IMR-90 (cell line): ENCODE measurements around the gene ITGAX. TPM values are rescaled to one million over a fixed set of nuclear protein-coding genes. Genes with fewer than 3 reads are reported as not detected.

ENCODE experiments used
- ATAC-seq: fragments of 200-7000 bp; cut with Tn5 transposase; 2 replicates; pipeline ENCODE4 v1.9.1; 2020; ENCODE audit warnings: low read depth, mild to moderate bottlenecking, moderate library complexity
- BruUV-seq: library from RNA; stranded (reverse); fragments of 400-500 nt; replicated peaks from 2 replicates; lab custom pipeline; 2021; lab: Mats Ljungman, UMichigan
- CTCF ChIA-PET: fragments of 300-600 bp; formaldehyde crosslinking; extraction: SDS; loops from one replicate; lab custom pipeline; 2021; ENCODE audit warnings: antibody characterized with exemption; lab: Yijun Ruan, JAX
- POLR2A ChIA-PET: fragments of 300-600 bp; sonication (Branson Sonifier 250); formaldehyde crosslinking; loops from one replicate; lab custom pipeline; 2022; ENCODE audit warnings: antibody characterized with exemption; ENCODE audit not compliant: unreplicated experiment; lab: Charles Lee
- DNase-seq: peaks from one replicate; pipeline ENCODE4 v3.0.0; 2013
- H2AFZ ChIP-seq: replicated peaks from 2 replicates; pipeline ENCODE3; 2013; ENCODE audit warnings: low read length, mild to moderate bottlenecking; ENCODE audit not compliant: poor library complexity
- H2AK5ac ChIP-seq: 2 replicates; pipeline ENCODE4 v1.6.1; 2013; ENCODE audit warnings: low read depth, low read length, inconsistent platforms
- H2AK9ac ChIP-seq: replicated peaks from 2 replicates; pipeline ENCODE3; 2013; ENCODE audit warnings: mild to moderate bottlenecking, low read depth, low read length, moderate library complexity; ENCODE audit not compliant: poor library complexity
- H2BK120ac ChIP-seq: 2 replicates; pipeline ENCODE4 v1.6.1; 2013; ENCODE audit warnings: low read depth, low read length, inconsistent platforms
- H2BK15ac ChIP-seq: 3 replicates; pipeline ENCODE4 v1.6.1; 2013; ENCODE audit warnings: low read depth, low read length, inconsistent platforms
- H2BK20ac ChIP-seq: 2 replicates; pipeline ENCODE4 v1.6.1; 2013; ENCODE audit warnings: low read depth, mild to moderate bottlenecking, inconsistent platforms, low read length, moderate library complexity
- H2BK5ac ChIP-seq: 2 replicates; pipeline ENCODE4 v1.6.1; 2013; ENCODE audit warnings: mild to moderate bottlenecking, low read depth, low read length, inconsistent platforms; ENCODE audit not compliant: poor library complexity, severe bottlenecking
- H3K14ac ChIP-seq: replicated peaks from 2 replicates; pipeline ENCODE4 v1.6.1; 2013; ENCODE audit warnings: low read depth, low read length, inconsistent platforms
- H3K18ac ChIP-seq: 2 replicates; pipeline ENCODE4 v1.6.1; 2013; ENCODE audit warnings: low read depth, low read length, control low read depth
- H3K23ac ChIP-seq: 2 replicates; pipeline ENCODE4 v1.6.1; 2013; ENCODE audit warnings: low read depth, low read length, inconsistent platforms
- H3K27ac ChIP-seq: 2 replicates; pipeline ENCODE4 v1.5.1; 2013; ENCODE audit warnings: mild to moderate bottlenecking, control low read depth, low read length; ENCODE audit not compliant: insufficient read depth
- H3K27me3 ChIP-seq: 2 replicates; pipeline ENCODE4 v1.6.1; 2013; ENCODE audit warnings: low read length; ENCODE audit not compliant: control insufficient read depth, insufficient read depth
- H3K36me3 ChIP-seq: 2 replicates; pipeline ENCODE4 v1.6.1; 2013; ENCODE audit warnings: low read length, mixed read lengths; ENCODE audit not compliant: control insufficient read depth, insufficient read depth
- H3K4ac ChIP-seq: 2 replicates; pipeline ENCODE4 v1.6.1; 2013; ENCODE audit warnings: low read depth, low read length, inconsistent platforms
- H3K4me1 ChIP-seq: 2 replicates; pipeline ENCODE4 v1.6.1; 2013; ENCODE audit warnings: low read length, mixed read lengths; ENCODE audit not compliant: control insufficient read depth, insufficient read depth
- H3K4me2 ChIP-seq: 2 replicates; pipeline ENCODE4 v1.6.1; 2013; ENCODE audit warnings: low read depth, mild to moderate bottlenecking, control low read depth, low read length, moderate library complexity
- H3K4me3 ChIP-seq: 2 replicates; pipeline ENCODE4 v1.5.1; 2013; ENCODE audit warnings: low read depth, mild to moderate bottlenecking, control low read depth, low read length, moderate library complexity; ENCODE audit not compliant: insufficient read depth
- H3K56ac ChIP-seq: 2 replicates; pipeline ENCODE4 v1.6.1; 2013; ENCODE audit warnings: low read length, inconsistent platforms; ENCODE audit not compliant: insufficient read depth; ENCODE audit errors: extremely low read depth
- H3K79me1 ChIP-seq, 2 experiments: 2 replicates each; pipeline ENCODE4 v1.6.1; 2013; ENCODE audit warnings: low read length in 2 of 2, inconsistent platforms in 1 of 2, low read depth in 1 of 2
- H3K9ac ChIP-seq: 2 replicates; pipeline ENCODE4 v1.6.1; 2013; ENCODE audit warnings: low read depth, low read length, control low read depth
- H3K9me1 ChIP-seq: 2 replicates; pipeline ENCODE4 v1.6.1; 2013; ENCODE audit warnings: low read length, inconsistent platforms; ENCODE audit not compliant: insufficient read depth
- H3K9me3 ChIP-seq: 2 replicates; pipeline ENCODE4 v1.6.1; 2013; ENCODE audit warnings: low read length; ENCODE audit not compliant: control insufficient read depth, insufficient read depth
- H4K20me1 ChIP-seq: 2 replicates; pipeline ENCODE4 v1.6.1; 2013; ENCODE audit warnings: low read length, inconsistent platforms; ENCODE audit not compliant: insufficient read depth
- H4K5ac ChIP-seq: 2 replicates; pipeline ENCODE4 v1.6.1; 2013; ENCODE audit warnings: mild to moderate bottlenecking, low read depth, low read length, control low read depth
- H4K8ac ChIP-seq, 2 experiments: 2 replicates each; pipeline ENCODE4 v1.6.1; 2013; ENCODE audit warnings: low read depth in 2 of 2, low read length in 2 of 2, control low read depth in 1 of 2, inconsistent platforms in 1 of 2
- H4K91ac ChIP-seq: 2 replicates; pipeline ENCODE4 v1.6.1; 2013; ENCODE audit warnings: low read depth, low read length, inconsistent platforms; ENCODE audit not compliant: insufficient read depth
- BHLHE40 ChIP-seq: fragments of 150-350 bp; IDR thresholded peaks from 2 replicates; pipeline ENCODE4 v1.6.1; 2016; ENCODE audit warnings: mild to moderate bottlenecking, low read depth, low read length
- CEBPB ChIP-seq: IDR thresholded peaks from 2 replicates; pipeline ENCODE4 v1.6.1; 2012; ENCODE audit warnings: low read depth, low read length, improper control_type of control experiment
- CHD1 ChIP-seq: IDR thresholded peaks from 2 replicates; pipeline ENCODE4 v1.6.1; 2012; ENCODE audit warnings: low read depth, low read length, improper control_type of control experiment
- MAFK ChIP-seq: IDR thresholded peaks from 2 replicates; pipeline ENCODE4 v1.6.1; 2012; ENCODE audit warnings: low read depth, low read length, improper control_type of control experiment
- MAZ ChIP-seq: IDR thresholded peaks from 2 replicates; pipeline ENCODE4 v1.6.1; 2012; ENCODE audit warnings: low read depth, mild to moderate bottlenecking, low read length, improper control_type of control experiment, moderate library complexity, borderline replicate concordance
- MXI1 ChIP-seq: IDR thresholded peaks from 2 replicates; pipeline ENCODE4 v1.6.1; 2012; ENCODE audit warnings: low read depth, mild to moderate bottlenecking, low read length, moderate library complexity, borderline replicate concordance
- NFE2L2 ChIP-seq: fragments of 150-350 bp; IDR thresholded peaks from 2 replicates; pipeline ENCODE4 v1.6.1; 2016; ENCODE audit warnings: low read depth, mild to moderate bottlenecking, low read length
- POLR2A ChIP-seq: IDR thresholded peaks from 2 replicates; pipeline ENCODE4 v1.6.1; 2012; ENCODE audit warnings: mild to moderate bottlenecking, low read depth, low read length
- RAD21 ChIP-seq: IDR thresholded peaks from 2 replicates; pipeline ENCODE4 v1.6.1; 2012; ENCODE audit warnings: low read length, improper control_type of control experiment
- WGBS, 2 experiments: methylation state at CpG; one replicate each; pipeline versions ENCODE4 v1.1.5 to v1.1.7; 2013; ENCODE audit warnings: missing lambda C conversion rate in 2 of 2; ENCODE audit not compliant: insufficient read length in 1 of 2; ENCODE audit errors: extremely low coverage in 2 of 2; 5-methylcytosine and 5-hydroxymethylcytosine counted together
- dilution Hi-C: fragments of 300-500 bp; cut with HindIII; formaldehyde crosslinking; loops from one replicate; pipeline ENCODE4 v1.14.3; 2018; ENCODE audit warnings: low sequenced_read_pairs; ENCODE audit not compliant: unreplicated experiment
- in situ Hi-C: fragments of 300-500 bp; cut with MboI; formaldehyde crosslinking; loops from 3 replicates; pipeline ENCODE4 v1.14.3; 2019; ENCODE audit warnings: low sequenced_read_pairs, inconsistent platforms, mixed read lengths
- intact Hi-C: fragments of 100-400 bp; cut with micrococcal nuclease; formaldehyde crosslinking; loops from 2 replicates; pipeline ENCODE4 v1.10.0; 2022
- polyA plus RNA-seq, 3 experiments: library from polyadenylated mRNA; depleted of rRNA; stranded (reverse); fragments of >200 nt; gene quantifications; 2 replicates each; pipeline ENCODE4 v1.2.3, GENCODE V29; 2012; ENCODE audit warnings: low replicate concordance in 1 of 3
- total RNA-seq: library from RNA; depleted of rRNA; stranded (reverse); fragments of >200 nt; gene quantifications from 2 replicates; pipeline ENCODE4 v1.2.3, GENCODE V29; 2012
- TF ChIP-seq, protein P1 (sequence below): fragments of 150-350 bp; IDR thresholded peaks from 2 replicates; pipeline ENCODE4 v1.6.1; 2017; ENCODE audit warnings: mild to moderate bottlenecking, antibody characterized with exemption, low read length, low read depth

The ITGAX gene
- total and polyA plus RNA-seq, 2 of the 4 experiments (the other 2 are of a cell fraction), result 0.09 to 0.18 TPM

DNA sequence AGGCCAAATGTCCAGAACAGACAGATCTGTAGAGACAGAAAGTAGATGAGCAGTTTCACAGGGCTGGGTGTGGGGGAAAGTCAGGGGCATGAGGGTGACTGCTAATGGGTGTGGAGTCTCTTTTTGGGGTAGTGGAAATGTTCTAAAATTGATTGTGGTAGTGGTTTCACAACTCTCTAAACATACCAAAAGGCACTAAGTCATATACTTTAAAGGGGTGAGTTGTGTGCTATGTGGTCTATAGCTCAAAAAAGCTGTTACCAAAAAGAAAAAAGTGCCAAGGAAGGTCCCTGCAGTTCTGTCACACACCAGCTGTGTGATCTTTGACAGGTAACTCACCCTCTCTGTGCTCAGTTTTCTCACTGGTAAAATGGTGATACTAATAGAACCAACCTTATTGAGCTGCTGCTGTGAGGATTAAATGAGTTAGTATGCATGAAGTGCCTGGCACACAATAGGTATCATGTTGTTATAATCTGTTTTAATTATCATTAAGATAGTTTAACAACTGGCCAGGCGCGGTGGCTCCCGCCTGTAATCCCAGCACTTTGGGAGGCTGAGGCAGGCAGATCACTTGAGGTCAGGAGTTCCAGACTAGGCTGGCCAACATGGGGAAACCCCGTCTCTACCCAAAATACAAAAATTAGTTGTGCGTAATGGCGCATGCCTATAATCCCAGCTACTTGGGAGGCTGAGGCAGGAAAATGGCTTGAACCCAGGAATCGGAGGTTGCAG lies 10.3 kb downstream of the ITGAX start:
- Histone ChIP-seq H2BK15ac (no peak overlapping the region), H2BK20ac (no peak overlapping the region), H3K23ac (no peak overlapping the region), H3K27ac (no peak overlapping the region), H4K20me1 (no peaks in the 10 kb centered on the region), H3K4me2 (no peak overlapping the region), H3K14ac (no peak overlapping the region), H3K4ac (no peak overlapping the region), H3K27me3 (no peaks in the 10 kb centered on the region; the same call in 1 of the 2 replicates), H2AK9ac (no peak overlapping the region), H2BK5ac (no peak overlapping the region), H3K36me3 (no peaks in the 10 kb centered on the region), H3K4me1 (no peaks in the 10 kb centered on the region), H3K18ac (no peak overlapping the region), H3K9me3 (no peaks in the 10 kb centered on the region), H3K4me3 (no peak overlapping the region), H3K9ac (no peak overlapping the region), H3K56ac (no peak overlapping the region), H2AK5ac (no peak overlapping the region), H4K91ac (no peak overlapping the region), H2BK120ac (no peak overlapping the region), H3K9me1 (no peaks in the 10 kb centered on the region), H3K79me1 (no peaks in the 10 kb centered on the region), H4K8ac (no peak overlapping the region), H2AFZ (no peak overlapping the region), H4K5ac (no peak overlapping the region)
- DNase-seq, result no peak
- no peak for ATAC-seq
- POLR2A ChIA-PET, result no interaction called here
- intact Hi-C loops, result no loop called here
- CTCF ChIA-PET, result no interaction called here
- TF ChIP-seq MXI1 (no peak), CHD1 (no peak), RAD21 (no peak), MAFK (no peak), POLR2A (no peak), CEBPB (no peak), MAZ (no peak), BHLHE40 (no peak), NFE2L2 (no peak)
- TF ChIP-seq, protein P1, sequence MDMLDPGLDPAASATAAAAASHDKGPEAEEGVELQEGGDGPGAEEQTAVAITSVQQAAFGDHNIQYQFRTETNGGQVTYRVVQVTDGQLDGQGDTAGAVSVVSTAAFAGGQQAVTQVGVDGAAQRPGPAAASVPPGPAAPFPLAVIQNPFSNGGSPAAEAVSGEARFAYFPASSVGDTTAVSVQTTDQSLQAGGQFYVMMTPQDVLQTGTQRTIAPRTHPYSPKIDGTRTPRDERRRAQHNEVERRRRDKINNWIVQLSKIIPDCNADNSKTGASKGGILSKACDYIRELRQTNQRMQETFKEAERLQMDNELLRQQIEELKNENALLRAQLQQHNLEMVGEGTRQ, result no peak
- in situ Hi-C loops, result no loop called here
- dilution Hi-C loops, result no loop called here
- no CpG with 5 or more reads among the region's 7 CpGs for WGBS, 2 experiments
- BruUV-seq, result no TSS peak
